Fibroblast of skin of back (primary cell): ENCODE results near the gene PRKCD.
A peak's percentile ranks its signal among the peaks of the same experiment; 100 is the strongest.

Experiments used
- DNase-seq: peaks from one replicate; pipeline ENCODE4 v3.0.0-alpha.2; 2013

PRKCD gene

GRCh38 chr3:53157974-53158580, 2.9 kb upstream of the PRKCD start:
- no peak for DNase-seq

- no peak for DNase-seq
Measured at GRCh38 chr3:53158765-53159155, 2.2 kb upstream of the PRKCD start.

- no peak for DNase-seq
Measured at GRCh38 chr3:53159156-53160060, 1.6 kb upstream of the PRKCD start.

DNA sequence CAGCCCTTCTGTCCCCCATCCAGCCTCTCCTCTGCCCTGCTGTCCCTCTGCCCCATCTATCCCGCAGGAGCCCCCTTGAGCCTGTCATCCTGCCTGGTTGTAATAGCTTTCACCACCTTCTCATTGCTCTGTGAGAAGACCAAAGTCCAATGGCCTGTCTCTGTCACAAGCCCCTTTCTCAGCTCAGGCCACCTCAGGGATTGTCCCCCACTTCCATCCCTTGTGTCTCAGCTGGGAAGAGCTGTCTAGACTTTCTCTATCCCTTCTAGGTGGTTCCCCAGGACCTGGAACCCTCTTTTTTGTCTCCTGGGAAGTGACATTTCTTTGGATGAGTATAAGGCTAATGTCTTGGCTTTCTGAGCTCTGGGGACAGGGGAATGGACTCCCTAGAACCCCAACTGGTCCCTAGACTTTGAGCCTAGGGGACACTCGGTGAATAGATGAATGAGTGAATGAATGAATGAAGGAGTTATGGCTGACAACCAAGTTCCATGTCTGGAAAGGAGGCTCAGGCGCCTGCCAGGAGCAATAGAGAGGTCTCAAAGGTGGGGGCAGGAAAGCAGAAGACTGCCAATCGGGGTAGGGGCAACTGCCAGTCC, 849 bp upstream of the PRKCD start:
- no peak for DNase-seq

- peak; percentile 8 for DNase-seq
Measured at GRCh38 chr3:53161450-53161819, 426 bp downstream of the PRKCD start.

- peak; percentile 23 for DNase-seq
Measured at GRCh38 chr3:53161820-53162671, 1.0 kb downstream of the PRKCD start.

DNA sequence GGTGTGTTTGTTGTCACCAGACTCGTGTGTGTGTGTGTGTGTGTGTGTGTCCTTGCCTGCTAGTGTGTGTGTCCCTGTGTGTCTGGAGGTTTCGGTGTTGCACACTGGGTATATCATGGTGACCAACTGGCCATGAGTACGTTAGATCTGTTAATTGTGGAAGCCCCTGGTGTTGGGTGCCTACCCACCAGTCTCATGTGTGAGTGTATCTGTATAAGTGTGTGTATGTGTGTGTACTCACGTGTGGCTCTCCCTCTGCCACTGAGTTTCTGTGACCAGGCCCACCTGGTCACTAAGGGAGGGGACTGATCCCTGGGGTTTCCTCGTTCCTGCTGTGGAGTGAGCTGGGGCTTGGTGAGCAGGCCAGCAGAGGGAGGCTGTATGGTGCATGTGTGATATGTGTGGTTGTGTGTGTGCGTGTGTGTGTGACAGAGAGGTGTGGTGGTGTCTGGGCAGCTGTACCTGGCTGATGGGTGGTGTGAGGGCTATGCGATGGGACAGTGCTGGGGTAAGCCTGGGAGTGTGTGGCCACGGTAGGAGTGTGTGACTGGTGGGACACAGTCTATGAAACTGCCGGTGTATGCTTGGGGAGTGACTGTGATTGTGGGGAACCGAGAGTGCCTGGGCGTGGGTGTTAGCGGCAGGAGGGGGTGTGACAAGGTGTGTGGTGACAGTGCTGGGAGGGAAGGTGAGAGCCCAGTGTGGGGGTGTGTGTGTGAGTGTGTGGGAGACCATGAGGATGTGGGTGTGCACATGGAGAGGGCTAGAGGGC, 1.8 kb downstream of the PRKCD start:
- no peak for DNase-seq

- no peak for DNase-seq
Measured at GRCh38 chr3:53163444-53164387, 2.7 kb downstream of the PRKCD start.

GRCh38 chr3:53164911-53165310, 3.9 kb downstream of the PRKCD start:
- no peak for DNase-seq

GRCh38 chr3:53166206-53166605, 5.2 kb downstream of the PRKCD start:
- no peak for DNase-seq

- peak; percentile 25 for DNase-seq
Measured at GRCh38 chr3:53166781-53167291, 5.8 kb downstream of the PRKCD start.

GRCh38 chr3:53167418-53168174, 6.6 kb downstream of the PRKCD start:
- DNase-seq, result no peak

- DNase-seq, result no peak
Measured at GRCh38 chr3:53168175-53168923, 7.3 kb downstream of the PRKCD start.

DNA sequence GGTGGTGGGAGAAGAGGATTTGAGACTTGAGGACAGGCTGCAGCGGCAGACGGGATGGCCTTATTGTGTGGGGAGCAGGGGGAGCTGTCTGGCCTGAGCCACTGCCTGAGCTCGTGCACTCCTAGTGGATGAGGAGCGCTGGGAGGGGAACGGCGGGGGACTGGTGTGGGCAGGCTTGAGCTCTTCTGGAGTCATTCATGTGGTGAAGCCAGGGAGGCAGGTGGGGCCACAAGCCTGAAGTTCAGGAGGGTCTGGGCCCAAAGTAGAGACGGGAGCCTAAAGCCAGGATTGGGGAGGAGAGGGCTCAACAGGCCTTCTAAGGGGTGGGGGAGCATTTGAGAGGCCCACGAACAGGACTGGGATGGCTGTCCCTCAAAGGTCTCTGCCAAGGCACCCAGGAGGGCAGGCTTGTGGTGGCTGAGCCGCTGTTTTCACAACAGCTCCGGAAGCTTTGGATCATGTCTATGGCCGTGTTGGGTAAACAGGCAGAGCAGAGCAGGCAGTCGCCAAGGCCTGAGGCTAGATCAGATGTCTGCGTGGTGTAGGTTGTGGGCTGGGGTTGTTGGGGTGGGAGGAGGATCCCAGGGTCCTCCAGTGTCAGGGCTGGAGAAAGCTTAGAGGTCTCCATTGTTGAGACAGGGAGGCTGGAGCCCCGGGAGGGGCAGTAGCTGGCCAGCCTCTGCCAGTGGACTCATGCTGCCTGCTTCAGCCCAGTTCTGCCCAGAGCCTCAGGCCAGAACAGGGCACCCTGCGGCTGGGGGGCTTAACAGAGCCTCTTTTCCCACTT, 8.2 kb downstream of the PRKCD start:
- no peak for DNase-seq

DNA sequence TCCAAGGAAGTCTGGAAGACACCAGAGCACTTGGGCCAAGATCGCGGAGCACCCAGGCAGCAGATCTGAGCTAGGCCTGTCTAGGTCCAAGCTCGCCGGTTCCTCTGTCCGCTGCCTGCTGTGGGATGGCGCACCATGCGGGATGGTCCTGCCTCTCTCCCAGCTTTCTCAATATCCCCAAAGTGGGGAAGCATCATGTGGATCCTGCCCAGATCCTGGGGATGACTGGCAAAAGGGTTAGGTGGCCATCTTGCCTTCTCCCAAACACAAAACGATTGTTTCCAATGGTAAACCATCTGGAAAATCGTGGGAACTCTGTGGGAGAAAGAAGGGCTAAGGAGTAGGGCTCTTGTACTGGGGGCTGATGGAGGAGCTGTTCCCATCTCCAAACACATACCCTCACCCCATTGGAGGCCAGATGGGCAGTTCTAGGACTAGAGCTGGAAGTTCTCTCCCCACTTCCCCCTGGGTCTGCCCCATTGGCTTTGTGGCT, 8.9 kb downstream of the PRKCD start:
- no peak for DNase-seq

DNA sequence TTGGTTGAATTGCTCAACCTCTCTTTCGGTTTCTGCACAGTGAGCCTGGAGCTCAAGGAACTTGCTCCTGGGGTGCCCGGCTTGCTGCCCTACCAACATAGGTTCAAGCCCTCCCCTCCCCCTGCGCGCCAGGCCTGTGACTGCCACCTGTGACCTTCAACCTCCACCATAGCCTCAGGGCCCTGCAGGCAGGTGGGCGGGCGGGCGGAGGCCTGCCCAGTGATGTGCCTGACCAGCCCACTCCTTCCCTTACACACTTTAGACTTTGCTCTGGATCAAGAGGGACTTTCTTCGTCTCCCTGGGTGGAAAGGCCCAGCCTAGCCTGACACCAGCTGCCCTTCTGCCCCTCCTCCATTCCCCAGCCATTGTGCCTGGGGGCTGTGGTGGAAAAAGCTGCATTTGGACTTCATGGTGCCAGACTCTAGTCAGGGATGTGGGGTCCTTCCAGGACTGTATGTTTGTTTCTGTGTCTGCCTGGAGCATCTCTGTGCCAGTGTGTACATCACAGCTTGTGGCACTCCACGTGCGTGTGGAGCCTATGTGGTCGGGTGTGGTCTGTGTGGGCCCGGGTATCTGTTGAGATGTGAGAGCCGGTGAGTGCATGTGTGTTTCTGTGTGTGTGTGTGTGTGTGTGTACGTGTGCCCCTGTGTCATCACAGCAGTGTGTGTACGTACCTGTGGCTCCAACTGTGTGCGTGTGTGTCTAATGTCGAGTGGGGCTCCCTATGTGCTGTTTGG, 9.5 kb downstream of the PRKCD start:
- DNase-seq, result no peak

DNA sequence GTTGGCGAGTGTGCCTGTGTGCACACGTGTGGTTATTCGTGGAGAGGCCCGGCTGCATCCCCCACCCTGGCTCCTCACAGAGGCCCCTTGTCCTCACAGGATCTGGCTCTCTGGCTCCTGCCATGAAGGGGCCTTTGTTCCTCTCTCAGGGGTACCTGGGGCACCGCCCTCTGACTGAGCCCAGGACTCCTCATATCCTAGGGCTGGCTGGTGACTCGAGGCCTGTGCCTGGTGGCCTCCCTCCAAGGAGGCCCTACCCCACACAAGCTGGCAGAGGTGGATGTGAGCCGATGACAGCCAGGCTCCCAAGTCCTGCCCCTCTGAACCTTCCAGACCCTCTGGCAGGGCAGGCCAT, 10.0 kb downstream of the PRKCD start:
- no peak for DNase-seq
